Measurements from ENCODE around the gene STAMBPL1. TPM values are rescaled to one million over a fixed set of nuclear protein-coding genes. Genes with fewer than 3 reads are reported as not detected.

Gene STAMBPL1
- total RNA-seq, 1 donor from 2014 or later, result 1.5 TPM

GRCh38 chr10:88831709-88832108 is 48.3 kb upstream of the STAMBPL1 start:
- no peaks in the 10 kb centered on the region for H3K27me3 ChIP-seq (ENCODE audit: insufficient read depth, low read length)
- no peak overlapping the region for H2AFZ ChIP-seq (ENCODE audit: low read depth, low read length)
- no peak for DNase-seq (ENCODE audit: low read depth)
- H3K27ac ChIP-seq (ENCODE audit: low read depth, low read length), result no peak overlapping the region
- Mint-ChIP-seq H3K27me3 (ENCODE audit: low read depth, unreplicated experiment) (peaks cover 2% of the 10 kb centered on the region), H3K9me3 (ENCODE audit: unreplicated experiment) (no peaks in the 10 kb centered on the region), H3K27ac (ENCODE audit: unreplicated experiment) (no peak overlapping the region), H3K4me1 (ENCODE audit: low read depth, unreplicated experiment) (no peaks in the 10 kb centered on the region), H3K36me3 (ENCODE audit: low read depth, unreplicated experiment) (no peaks in the 10 kb centered on the region), H3K4me3 (ENCODE audit: unreplicated experiment) (no peak overlapping the region)
- no peak for FAIRE-seq
- TF ChIP-seq EZH2 (IDR thresholded peaks at IDR 0.05; ENCODE audit: insufficient read depth, low read length), result no peak
- TF ChIP-seq CTCF (IDR thresholded peaks at IDR 0.05; ENCODE audit: insufficient read depth, low read depth, low read length), result no peak
- H3K79me2 ChIP-seq (ENCODE audit: insufficient read depth, low read length), result no peaks in the 10 kb centered on the region
- H3K9ac ChIP-seq (ENCODE audit: low read length), result no peak overlapping the region
- no peaks in the 10 kb centered on the region for H4K20me1 ChIP-seq (ENCODE audit: insufficient read depth, low read length)
- no peak overlapping the region for H3K4me3 ChIP-seq (ENCODE audit: insufficient read depth, low read depth, low read length)
- no peaks in the 10 kb centered on the region for H3K9me3 ChIP-seq (ENCODE audit: insufficient read depth, low read depth, low read length)
- no peak overlapping the region for H3K4me2 ChIP-seq (ENCODE audit: low read length)
- H3K36me3 ChIP-seq (ENCODE audit: insufficient read depth, low read length), result no peaks in the 10 kb centered on the region
- no peaks in the 10 kb centered on the region for H3K4me1 ChIP-seq (ENCODE audit: insufficient read depth, low read length)

- FAIRE-seq (no peak), DNase-seq (ENCODE audit: low read depth) (no peak)
- H3K4me1 ChIP-seq (ENCODE audit: insufficient read depth, low read length), result no peaks in the 10 kb centered on the region
- TF ChIP-seq EZH2 (IDR thresholded peaks at IDR 0.05; ENCODE audit: insufficient read depth, low read length) (no peak), CTCF (IDR thresholded peaks at IDR 0.05; ENCODE audit: insufficient read depth, low read depth, low read length) (no peak)
- Mint-ChIP-seq H3K4me1 (ENCODE audit: low read depth, unreplicated experiment) (no peaks in the 10 kb centered on the region), H3K27ac (ENCODE audit: unreplicated experiment) (no peak overlapping the region), H3K4me3 (ENCODE audit: unreplicated experiment) (no peak overlapping the region), H3K27me3 (ENCODE audit: low read depth, unreplicated experiment) (peaks cover 2% of the 10 kb centered on the region), H3K9me3 (ENCODE audit: unreplicated experiment) (no peaks in the 10 kb centered on the region), H3K36me3 (ENCODE audit: low read depth, unreplicated experiment) (no peaks in the 10 kb centered on the region)
- H2AFZ ChIP-seq (ENCODE audit: low read depth, low read length), result no peak overlapping the region
- H3K36me3 ChIP-seq (ENCODE audit: insufficient read depth, low read length), result no peaks in the 10 kb centered on the region
- no peaks in the 10 kb centered on the region for H3K27me3 ChIP-seq (ENCODE audit: insufficient read depth, low read length)
- H3K27ac ChIP-seq (ENCODE audit: low read depth, low read length), result no peak overlapping the region
- no peaks in the 10 kb centered on the region for H4K20me1 ChIP-seq (ENCODE audit: insufficient read depth, low read length)
- no peak overlapping the region for H3K4me2 ChIP-seq (ENCODE audit: low read length)
- H3K4me3 ChIP-seq (ENCODE audit: insufficient read depth, low read depth, low read length), result no peak overlapping the region
- no peaks in the 10 kb centered on the region for H3K9me3 ChIP-seq (ENCODE audit: insufficient read depth, low read depth, low read length)
- H3K9ac ChIP-seq (ENCODE audit: low read length), result no peak overlapping the region
- H3K79me2 ChIP-seq (ENCODE audit: insufficient read depth, low read length), result no peaks in the 10 kb centered on the region
Observed at GRCh38 chr10:88832376-88832775, 47.7 kb upstream of the STAMBPL1 start.

- Mint-ChIP-seq H3K9me3 (ENCODE audit: unreplicated experiment) (no peaks in the 10 kb centered on the region), H3K27ac (ENCODE audit: unreplicated experiment) (no peak overlapping the region), H3K4me3 (ENCODE audit: unreplicated experiment) (no peak overlapping the region), H3K4me1 (ENCODE audit: low read depth, unreplicated experiment) (no peaks in the 10 kb centered on the region), H3K27me3 (ENCODE audit: low read depth, unreplicated experiment) (peaks cover 2% of the 10 kb centered on the region), H3K36me3 (ENCODE audit: low read depth, unreplicated experiment) (no peaks in the 10 kb centered on the region)
- Histone ChIP-seq H3K9ac (ENCODE audit: low read length) (no peak overlapping the region), H3K4me1 (ENCODE audit: insufficient read depth, low read length) (no peaks in the 10 kb centered on the region), H3K36me3 (ENCODE audit: insufficient read depth, low read length) (no peaks in the 10 kb centered on the region), H3K79me2 (ENCODE audit: insufficient read depth, low read length) (no peaks in the 10 kb centered on the region), H3K4me2 (ENCODE audit: low read length) (no peak overlapping the region), H2AFZ (ENCODE audit: low read depth, low read length) (no peak overlapping the region), H3K27ac (ENCODE audit: low read depth, low read length) (no peak overlapping the region), H3K9me3 (ENCODE audit: insufficient read depth, low read depth, low read length) (no peaks in the 10 kb centered on the region), H3K4me3 (ENCODE audit: insufficient read depth, low read depth, low read length) (no peak overlapping the region), H4K20me1 (ENCODE audit: insufficient read depth, low read length) (no peaks in the 10 kb centered on the region), H3K27me3 (ENCODE audit: insufficient read depth, low read length) (no peaks in the 10 kb centered on the region)
- no peak for FAIRE-seq
- no peak for DNase-seq (ENCODE audit: low read depth)
- TF ChIP-seq CTCF (IDR thresholded peaks at IDR 0.05; ENCODE audit: insufficient read depth, low read depth, low read length) (no peak), EZH2 (IDR thresholded peaks at IDR 0.05; ENCODE audit: insufficient read depth, low read length) (no peak)
Observed at GRCh38 chr10:88833156-88833555, 46.9 kb upstream of the STAMBPL1 start.

Data from astrocyte (in vitro differentiated cells and primary cell).